Stimulated activated CD8-positive, alpha-beta memory T cell treated with anti-CD3 and anti-CD28 coated beads, Interleukin-12 subunit alpha, Interleukin-12 subunit beta, amount 100 ng/mL, for 24 hours (primary cell): ENCODE data around the gene XPR1.

ENCODE experiments used
- DNase-seq: peaks from one replicate; pipeline ENCODE4 v3.0.0-alpha.2; 2020; ENCODE audit errors: extremely low read depth

The XPR1 gene

DNA sequence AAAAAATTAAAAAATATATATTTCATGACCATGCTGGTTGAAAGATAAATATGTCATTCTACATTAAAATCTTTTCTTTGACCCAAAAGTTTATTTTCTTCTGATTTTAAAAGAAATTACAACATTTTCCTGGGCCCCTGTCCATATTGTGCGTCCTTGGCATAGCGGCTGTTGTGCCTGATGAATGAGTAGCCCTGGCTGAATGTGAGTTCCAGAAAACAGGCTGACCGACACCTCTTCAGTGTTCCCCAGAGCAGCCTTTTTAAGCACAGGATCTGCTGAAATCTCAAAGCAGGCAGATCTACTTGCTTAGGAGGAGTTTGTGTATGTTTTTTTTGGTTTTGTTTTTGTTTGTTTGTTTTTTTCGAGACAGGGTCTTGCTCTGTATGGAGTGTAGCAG lies 300.6 kb downstream of the XPR1 start:
- DNase-seq: no peak

GRCh38 chr1:180933141-180933540 lies 301.3 kb downstream of the XPR1 start:
- no peak for DNase-seq

GRCh38 chr1:180934563-180934962 lies 302.7 kb downstream of the XPR1 start:
- DNase-seq: no peak

GRCh38 chr1:180935326-180936109 lies 303.7 kb downstream of the XPR1 start:
- DNase-seq: no peak

DNA sequence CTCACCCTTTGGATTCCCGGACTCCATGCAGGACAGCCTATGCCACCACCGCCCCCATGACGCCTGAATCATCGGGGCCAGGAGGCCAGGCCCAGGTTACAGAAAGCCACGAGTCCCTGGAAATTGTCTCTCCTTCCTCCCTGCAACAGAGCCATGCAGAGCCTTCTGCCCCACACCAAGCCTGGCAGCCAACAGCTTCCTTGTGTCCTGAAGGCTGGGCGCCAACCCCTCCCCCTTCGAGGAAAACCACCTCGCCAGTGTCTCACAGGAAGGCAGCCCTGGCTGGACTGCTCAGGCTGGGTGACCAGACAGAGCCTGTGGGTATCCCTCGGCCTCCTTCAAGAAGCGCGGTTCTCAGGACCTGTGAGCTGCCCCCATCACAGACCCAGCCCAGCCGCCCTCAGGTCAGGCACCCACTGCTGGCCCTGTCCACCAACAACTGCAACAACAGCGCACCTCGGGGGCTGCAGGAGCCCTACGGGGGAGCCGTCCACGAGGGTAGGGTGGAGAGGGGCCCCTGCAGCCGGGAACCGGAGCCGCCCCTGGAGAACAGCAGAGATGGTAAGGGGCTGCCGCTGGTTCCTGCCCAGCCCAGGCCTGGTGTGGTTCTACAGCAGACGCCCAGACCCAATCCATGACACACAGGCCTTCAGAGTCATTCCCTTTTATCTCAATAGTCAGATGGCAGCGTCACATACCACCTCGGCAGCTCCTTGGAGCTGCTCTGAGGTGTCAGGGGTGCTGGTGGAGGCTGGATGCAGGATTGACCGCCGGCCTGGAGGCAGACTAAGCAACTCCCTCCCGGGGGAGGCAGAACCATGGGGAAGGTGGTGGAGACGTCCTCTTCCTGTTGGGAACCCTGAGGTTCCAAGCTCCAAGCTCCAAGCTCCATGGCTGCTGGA lies 304.5 kb downstream of the XPR1 start:
- no peak for DNase-seq

DNA sequence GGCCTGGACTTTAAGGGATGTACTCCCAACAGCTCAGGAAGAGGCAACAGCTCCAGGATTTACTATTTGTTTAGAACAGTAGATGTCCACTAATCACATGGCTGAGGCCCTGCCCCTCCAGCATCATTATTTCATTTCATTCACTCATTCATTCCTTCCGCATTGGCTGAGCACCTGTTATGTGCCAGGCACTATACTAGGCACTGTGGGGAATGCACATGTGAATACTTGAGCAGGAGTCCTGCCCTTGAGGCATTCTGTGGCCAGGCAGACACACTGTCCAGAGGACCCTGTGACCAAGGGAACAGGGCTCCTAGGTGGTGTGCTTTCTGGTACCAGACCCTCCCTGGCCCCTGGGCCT lies 305.2 kb downstream of the XPR1 start:
- DNase-seq: no peak

DNA sequence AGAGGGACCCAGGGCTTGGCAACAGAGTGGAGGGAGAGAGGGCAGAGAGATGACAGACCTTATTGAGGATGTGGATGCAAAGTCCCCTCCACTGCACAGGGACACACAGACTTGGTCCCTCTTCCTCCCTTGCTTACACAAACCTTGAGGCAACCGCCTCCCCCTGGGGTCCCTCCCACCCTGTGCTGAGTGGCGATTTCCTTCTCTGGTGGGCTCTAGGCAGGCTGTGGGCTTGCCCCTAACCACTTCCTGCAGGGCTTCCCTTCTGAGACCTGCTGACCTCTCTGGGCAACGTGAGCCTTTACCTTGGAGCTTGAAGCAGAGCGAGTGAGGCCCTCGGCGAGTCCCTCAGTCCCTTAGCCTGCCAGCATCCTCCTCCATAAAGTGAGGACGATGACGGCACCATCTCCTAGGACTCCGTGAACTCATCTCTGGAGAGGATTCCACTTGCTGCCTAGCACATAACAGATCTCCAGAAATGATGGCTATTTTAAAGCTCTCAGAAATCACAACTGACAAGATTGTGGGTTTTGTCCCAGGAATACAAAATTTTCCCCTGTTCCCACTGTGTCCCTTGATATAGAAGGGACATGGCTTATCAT lies 305.9 kb downstream of the XPR1 start:
- DNase-seq: no peak

DNA sequence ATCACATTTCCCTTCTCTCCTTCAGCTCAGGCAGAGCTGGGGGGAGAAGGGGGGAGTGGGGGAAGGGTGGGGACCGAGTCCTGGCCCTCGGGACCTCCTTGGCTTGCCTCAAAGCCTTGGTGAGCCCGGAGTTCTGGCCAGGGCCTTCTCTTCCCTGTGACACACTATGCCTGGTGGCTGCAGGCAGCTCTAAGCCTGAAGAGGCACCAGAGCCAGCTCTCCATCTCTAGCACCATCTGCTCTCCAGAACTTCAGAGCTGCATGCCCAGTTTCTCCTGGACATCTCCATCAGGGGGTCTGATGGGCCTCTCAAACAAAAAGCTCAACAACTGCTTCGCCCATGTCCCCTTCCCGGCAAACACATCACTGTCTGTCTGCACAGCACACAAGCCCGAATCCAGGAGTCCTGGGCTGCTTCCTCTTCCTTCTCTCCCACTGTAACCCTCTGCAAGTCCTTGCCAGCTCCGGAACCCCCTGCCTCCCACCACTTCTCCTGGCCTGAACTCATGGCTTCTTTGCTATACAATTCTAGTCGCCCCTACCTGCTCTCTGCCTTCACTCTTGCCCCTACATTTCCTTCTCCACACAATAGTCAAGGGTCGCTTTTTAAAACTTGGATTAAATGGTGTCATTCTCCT lies 307.4 kb downstream of the XPR1 start:
- DNase-seq: no peak

DNA sequence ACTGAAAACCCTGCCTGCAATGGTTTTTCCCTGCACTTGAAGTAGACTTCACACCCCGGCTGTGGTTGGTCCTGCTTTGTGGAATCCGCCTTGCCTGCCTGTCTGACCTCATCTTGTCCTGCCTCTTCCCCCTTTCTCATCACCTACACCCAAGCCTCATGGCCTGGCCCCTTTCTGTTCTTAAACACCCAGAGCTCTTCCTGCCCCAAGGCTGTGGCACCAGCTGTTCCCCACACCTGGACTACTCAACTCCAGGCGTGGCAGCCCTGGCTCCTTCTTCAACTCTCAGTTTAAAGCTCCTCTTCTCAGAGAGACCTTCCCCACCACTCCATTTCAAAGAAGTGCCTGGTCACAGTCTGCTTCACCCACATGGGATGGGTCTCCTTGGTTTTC lies 307.9 kb downstream of the XPR1 start:
- DNase-seq: no peak
